ENCODE measurements around the gene DHX57. TPM values are rescaled to one million over a fixed set of nuclear protein-coding genes. Genes with fewer than 3 reads are reported as not detected.

The DHX57 gene
- 10.5 and 14.6 TPM in 2 replicates for total RNA-seq

GRCh38 chr2:38875576-38876367, at the start of gene DHX57, which contains the start of gene MORN2:
Gene DHX57, minus strand, starts transcription at chr2:38875934. Its CDS starts 7,529 bp downstream, at chr2:38868405.
Gene MORN2, plus strand, starts transcription at chr2:38875976.
- H3K27me3 ChIP-seq (ENCODE audit: control insufficient read depth, insufficient read depth, low read length), result no peaks in the 10 kb centered on the region
- no peaks in the 10 kb centered on the region for H3K36me3 ChIP-seq (ENCODE audit: control insufficient read depth, insufficient read depth, low read length)
- H3K4me3 ChIP-seq (ENCODE audit: low read depth, low read length), result peak within 1 kb of the TSS; percentile 96
- peak; percentile 75 for DNase-seq (ENCODE audit: low read depth)
- FAIRE-seq, result no peak
- no peak for TF ChIP-seq CTCF (IDR thresholded peaks at IDR 0.05; ENCODE audit: insufficient read depth, low read length, severe bottlenecking)

GRCh38 chr2:38922902-38923301, 47.2 kb upstream of the DHX57 start:
- Histone ChIP-seq H3K27me3 (ENCODE audit: control insufficient read depth, insufficient read depth, low read length) (no peaks in the 10 kb centered on the region), H3K4me3 (ENCODE audit: low read depth, low read length) (no peak overlapping the region), H3K36me3 (ENCODE audit: control insufficient read depth, insufficient read depth, low read length) (no peaks in the 10 kb centered on the region)
- FAIRE-seq (no peak), DNase-seq (ENCODE audit: low read depth) (no peak)
- TF ChIP-seq CTCF (IDR thresholded peaks at IDR 0.05; ENCODE audit: insufficient read depth, low read length, severe bottlenecking), result no peak

GRCh38 chr2:38922389-38922788, 46.7 kb upstream of the DHX57 start:
- DNase-seq (ENCODE audit: low read depth) (no peak), FAIRE-seq (no peak)
- Histone ChIP-seq H3K4me3 (ENCODE audit: low read depth, low read length) (no peak overlapping the region), H3K36me3 (ENCODE audit: control insufficient read depth, insufficient read depth, low read length) (no peaks in the 10 kb centered on the region), H3K27me3 (ENCODE audit: control insufficient read depth, insufficient read depth, low read length) (no peaks in the 10 kb centered on the region)
- TF ChIP-seq CTCF (IDR thresholded peaks at IDR 0.05; ENCODE audit: insufficient read depth, low read length, severe bottlenecking), result no peak

GRCh38 chr2:38912619-38913018, 36.9 kb upstream of the DHX57 start:
- Histone ChIP-seq H3K4me3 (ENCODE audit: low read depth, low read length) (no peak overlapping the region), H3K36me3 (ENCODE audit: control insufficient read depth, insufficient read depth, low read length) (no peaks in the 10 kb centered on the region), H3K27me3 (ENCODE audit: control insufficient read depth, insufficient read depth, low read length) (no peaks in the 10 kb centered on the region)
- TF ChIP-seq CTCF (IDR thresholded peaks at IDR 0.05; ENCODE audit: insufficient read depth, low read length, severe bottlenecking), result no peak
- no peak for FAIRE-seq
- DNase-seq (ENCODE audit: low read depth), result no peak

- no peak for TF ChIP-seq CTCF (IDR thresholded peaks at IDR 0.05; ENCODE audit: insufficient read depth, low read length, severe bottlenecking)
- DNase-seq (ENCODE audit: low read depth) (no peak), FAIRE-seq (no peak)
- no peaks in the 10 kb centered on the region for H3K36me3 ChIP-seq (ENCODE audit: control insufficient read depth, insufficient read depth, low read length)
- no peak overlapping the region for H3K4me3 ChIP-seq (ENCODE audit: low read depth, low read length)
- H3K27me3 ChIP-seq (ENCODE audit: control insufficient read depth, insufficient read depth, low read length), result no peaks in the 10 kb centered on the region
Measured at GRCh38 chr2:38911191-38911590, 35.5 kb upstream of the DHX57 start.
